GM19463 (cell line): ENCODE results near the gene CEACAM3.

Source experiments
- ATAC-seq: cut with Tn5 transposase; IDR thresholded peaks from one replicate; pipeline ENCODE4 v1.9.1; 2021; ENCODE audit warnings: mild to moderate bottlenecking, moderate library complexity; ENCODE audit not compliant: unreplicated experiment

CEACAM3 gene

DNA sequence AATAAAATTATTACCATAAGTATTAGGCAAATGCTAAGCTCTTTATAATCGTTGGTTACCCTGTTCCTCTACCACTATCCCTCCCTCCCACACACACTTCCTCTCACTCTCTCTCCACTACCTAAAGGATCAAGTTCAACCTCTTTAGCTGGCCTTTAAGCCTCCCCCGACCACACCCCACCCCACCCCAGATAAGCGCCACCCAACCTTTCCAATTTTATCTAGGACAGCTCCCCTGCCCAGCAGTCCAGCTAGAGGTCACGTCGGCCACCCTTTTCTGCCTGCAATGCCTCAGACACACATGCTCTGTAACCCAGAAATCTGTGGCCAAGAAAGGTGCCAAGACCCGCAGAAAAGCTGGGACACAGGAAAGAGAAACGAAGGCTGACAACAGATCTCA lies 47.0 kb downstream of the CEACAM3 start:
- ATAC-seq, result no peak

- no peak for ATAC-seq
Measured at GRCh38 chr19:41844601-41845000, 48.2 kb downstream of the CEACAM3 start, which contains the start of gene LYPD4. Gene LYPD4, minus strand, starts transcription at chr19:41844683. Its CDS starts 5,398 bp downstream, at chr19:41839285.

GRCh38 chr19:41845001-41845050 lies 48.4 kb downstream of the CEACAM3 start, which contains the start of gene DMRTC2:
Gene DMRTC2, plus strand, starts transcription at chr19:41845042. Its CDS starts 2,387 bp downstream, at chr19:41847429.
- ATAC-seq, result no peak

GRCh38 chr19:41845051-41845590 lies 48.7 kb downstream of the CEACAM3 start:
- ATAC-seq, result no peak

- no peak for ATAC-seq
Measured at GRCh38 chr19:41847351-41848105, 51.1 kb downstream of the CEACAM3 start.

DNA sequence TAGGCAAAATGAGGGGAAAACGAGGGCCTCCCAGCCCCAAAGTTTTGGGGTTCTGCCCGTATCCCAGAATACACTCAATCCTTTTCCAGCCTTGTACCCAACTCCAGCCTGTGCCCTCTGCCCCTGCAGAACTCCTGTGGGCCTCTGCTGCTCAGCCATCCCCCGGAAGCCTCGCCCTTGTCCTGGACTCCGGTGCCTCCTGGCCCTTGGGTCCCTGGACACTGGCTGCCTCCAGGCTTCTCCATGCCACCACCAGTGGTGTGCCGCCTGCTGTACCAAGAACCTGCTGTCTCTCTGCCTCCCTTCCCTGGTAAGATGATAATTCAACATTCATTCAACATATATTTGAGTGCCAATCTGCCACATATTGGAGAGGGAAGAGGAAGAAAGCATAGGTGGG lies 52.3 kb downstream of the CEACAM3 start:
- ATAC-seq, result no peak

DNA sequence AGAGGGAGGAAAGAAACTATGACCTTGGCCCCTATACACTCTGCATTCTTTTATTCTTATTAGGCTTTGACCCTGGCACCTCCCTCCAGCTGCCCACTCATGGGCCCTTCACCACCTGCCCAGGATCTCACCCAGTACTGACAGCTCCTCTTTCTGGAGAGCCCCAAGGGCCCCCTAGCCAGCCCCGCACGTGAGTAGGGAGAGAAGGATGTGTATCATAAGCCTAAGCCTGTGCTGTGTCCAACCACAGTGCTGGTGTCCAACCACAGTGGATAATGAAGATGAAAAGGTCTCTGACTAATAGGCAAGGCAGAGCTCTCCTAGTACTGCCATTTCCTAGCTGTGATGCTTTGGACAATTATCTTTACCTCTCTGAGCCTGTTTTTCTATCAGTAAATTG lies 52.7 kb downstream of the CEACAM3 start:
- ATAC-seq, result no peak

- ATAC-seq, result no peak
Measured at GRCh38 chr19:41850381-41850780, 54.0 kb downstream of the CEACAM3 start.

DNA sequence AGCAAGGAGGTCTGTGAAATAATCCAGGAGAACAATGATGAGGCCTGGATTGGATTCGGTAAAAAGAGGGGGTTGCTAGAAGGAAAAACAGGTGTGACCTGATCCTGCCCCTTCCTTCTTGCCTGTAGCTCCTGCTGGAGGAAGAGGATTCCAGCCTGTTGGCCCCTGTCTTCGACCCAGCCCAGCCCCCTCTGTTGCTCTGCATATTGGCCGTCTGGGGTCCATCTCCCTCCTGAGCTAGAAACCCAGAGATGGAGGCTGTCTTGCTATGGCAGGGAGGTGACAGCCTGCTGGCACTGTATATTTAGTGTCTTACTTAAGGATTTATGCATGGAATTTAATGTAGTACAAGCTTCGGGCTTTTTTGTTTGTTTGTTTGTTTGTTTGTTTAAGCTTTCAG lies 55.1 kb downstream of the CEACAM3 start:
- ATAC-seq, result no peak

- ATAC-seq, result no peak
Measured at GRCh38 chr19:41853344-41853743, 57.0 kb downstream of the CEACAM3 start.

DNA sequence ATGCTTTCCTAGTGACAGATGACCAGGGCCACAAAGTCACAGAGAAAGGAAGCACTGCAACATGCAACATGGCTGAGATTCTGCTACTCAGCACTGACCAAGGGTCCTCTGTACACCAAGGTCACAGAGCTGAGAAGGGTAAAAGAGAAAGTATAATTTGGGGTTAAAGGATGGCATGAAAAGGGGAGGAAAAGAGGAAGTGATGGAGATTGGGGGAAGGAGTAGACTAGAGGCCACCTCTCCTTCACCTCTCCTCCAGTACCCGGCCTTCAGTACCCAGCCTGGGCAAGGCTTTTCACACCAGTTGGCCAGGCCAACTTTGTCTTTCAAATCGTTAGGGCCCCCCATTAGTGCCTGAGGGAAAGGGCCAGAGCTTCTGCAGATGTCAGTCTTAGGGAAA lies 57.4 kb downstream of the CEACAM3 start:
- ATAC-seq, result no peak

DNA sequence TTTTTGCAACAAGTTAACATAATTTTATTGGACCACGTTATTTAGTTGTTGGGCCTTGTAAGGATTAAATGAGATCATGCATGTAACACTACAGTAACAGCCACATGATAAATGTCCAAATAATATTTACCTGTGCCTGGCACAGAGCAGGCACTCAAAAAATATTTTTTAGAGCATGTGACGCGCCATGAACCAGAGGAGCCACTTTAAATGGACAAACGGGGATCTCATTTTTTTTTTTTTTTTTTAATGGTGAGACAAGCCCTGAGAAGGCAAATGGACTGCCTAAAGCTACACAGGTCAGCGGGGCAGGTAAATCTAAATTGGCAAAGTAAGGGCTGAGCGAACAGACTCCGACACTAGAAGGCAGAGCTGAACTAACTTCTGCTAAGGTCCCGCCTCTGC lies 62.8 kb downstream of the CEACAM3 start:
- no peak for ATAC-seq

DNA sequence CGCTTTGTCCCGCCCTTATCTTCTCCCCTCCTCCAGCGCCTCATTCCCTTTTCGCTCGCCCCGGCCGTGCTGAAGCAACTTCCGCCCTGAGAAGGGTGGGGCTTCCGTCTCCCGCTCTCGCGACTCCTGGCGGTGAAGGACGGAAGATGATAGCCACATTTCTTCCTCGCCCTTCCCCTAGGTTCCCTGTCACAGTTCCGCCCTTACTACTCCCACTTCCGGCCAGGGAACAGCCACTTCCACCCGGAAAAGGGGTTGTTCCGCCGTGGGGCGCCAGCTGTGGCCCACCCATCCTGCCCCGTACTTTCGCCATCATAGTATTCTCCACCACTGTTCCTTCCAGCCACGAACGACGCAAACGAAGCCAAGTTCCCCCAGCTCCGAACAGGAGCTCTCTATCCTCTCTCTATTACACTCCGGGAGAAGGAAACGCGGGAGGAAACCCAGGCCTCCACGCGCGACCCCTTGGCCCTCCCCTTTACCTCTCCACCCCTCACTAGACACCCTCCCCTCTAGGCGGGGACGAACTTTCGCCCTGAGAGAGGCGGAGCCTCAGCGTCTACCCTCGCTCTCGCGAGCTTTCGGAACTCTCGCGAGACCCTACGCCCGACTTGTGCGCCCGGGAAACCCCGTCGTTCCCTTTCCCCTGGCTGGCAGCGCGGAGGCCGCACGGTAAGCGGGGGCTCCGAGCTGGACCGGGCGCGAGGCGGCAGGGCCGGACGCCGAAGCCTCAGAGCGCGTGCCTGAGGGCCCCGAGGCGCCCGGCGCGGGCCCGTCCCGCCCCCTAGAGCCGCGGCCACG lies 63.4 kb downstream of the CEACAM3 start, which contains the start of gene RPS19:
Gene RPS19 (plus strand): TSS at position 638 of the 801 bp plus-strand sequence. CDS start 520 bp downstream, outside the sequence.
- peak; percentile 75 for ATAC-seq

DNA sequence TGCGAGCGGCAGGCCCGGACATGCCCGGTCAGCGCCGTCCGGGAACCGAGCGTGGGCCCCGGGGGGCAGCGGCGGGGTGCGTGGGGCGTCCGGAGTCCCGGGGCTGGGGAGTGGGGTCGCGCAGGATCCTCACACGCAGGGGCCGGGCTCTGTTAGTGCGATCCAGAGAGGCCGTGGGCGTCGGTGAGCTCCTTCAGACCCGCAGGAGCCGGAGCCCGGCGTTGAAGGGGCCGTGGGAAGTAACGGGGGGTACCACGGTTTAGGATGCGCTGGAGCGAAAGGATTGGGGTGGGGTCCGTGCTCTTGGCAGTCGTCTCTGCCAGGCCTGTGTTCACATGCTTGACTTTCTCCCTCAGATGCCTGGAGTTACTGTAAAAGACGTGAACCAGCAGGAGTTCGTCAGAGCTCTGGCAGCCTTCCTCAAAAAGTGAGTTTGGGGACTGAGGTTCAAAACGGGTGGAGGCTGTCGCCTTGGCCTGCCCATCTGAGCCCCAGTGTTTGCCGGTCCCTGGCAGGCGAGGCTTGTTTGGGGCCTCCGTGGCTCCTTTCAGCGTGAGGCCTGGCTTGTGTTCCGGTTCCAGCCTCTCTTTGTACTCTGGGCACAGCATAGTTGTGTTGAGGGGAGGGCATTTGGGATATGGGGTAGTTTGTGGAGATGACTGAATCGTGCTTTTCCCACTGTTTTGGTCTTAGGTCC lies 64.2 kb downstream of the CEACAM3 start:
- no peak for ATAC-seq
